Glutamatergic neuron (in vitro differentiated cells): Measurements from ENCODE around the gene LIPC. TPM values are rescaled to one million over a fixed set of nuclear protein-coding genes. Genes with fewer than 3 reads are reported as not detected.

Source experiments
- DNase-seq: peaks from one replicate; pipeline ENCODE4 v3.0.0; 2022
- H3K27ac Mint-ChIP-seq: one replicate; pipeline ENCODE4 v1.8.0; 2020; ENCODE audit warnings: mild to moderate bottlenecking, mixed read lengths, inconsistent platforms; ENCODE audit not compliant: unreplicated experiment
- H3K27me3 Mint-ChIP-seq: one replicate; pipeline ENCODE4 v1.8.0; 2020; ENCODE audit warnings: mild to moderate bottlenecking, moderate library complexity, mixed read lengths, inconsistent platforms; ENCODE audit not compliant: unreplicated experiment
- H3K36me3 Mint-ChIP-seq: one replicate; pipeline ENCODE4 v1.8.0; 2020; ENCODE audit warnings: mild to moderate bottlenecking, mixed read lengths, inconsistent platforms; ENCODE audit not compliant: unreplicated experiment
- H3K4me1 Mint-ChIP-seq: one replicate; pipeline ENCODE4 v1.8.0; 2020; ENCODE audit warnings: mild to moderate bottlenecking, low read depth, mixed read lengths, inconsistent platforms; ENCODE audit not compliant: unreplicated experiment
- H3K4me3 Mint-ChIP-seq: one replicate; pipeline ENCODE4 v1.8.0; 2020; ENCODE audit warnings: mild to moderate bottlenecking, mixed read lengths, inconsistent platforms; ENCODE audit not compliant: unreplicated experiment
- H3K9me3 Mint-ChIP-seq: one replicate; pipeline ENCODE4 v1.8.0; 2020; ENCODE audit warnings: mild to moderate bottlenecking, moderate library complexity, mixed read lengths, inconsistent platforms; ENCODE audit not compliant: unreplicated experiment
- total RNA-seq: library from RNA; stranded (reverse); fragmentation: NEBNext Ultra II Directional; extraction: Animal tissue kit (Norgen Biotek cat#: 25700); gene quantifications from one replicate; pipeline ENCODE4 v1.2.1, GENCODE V29; 2021; ENCODE audit not compliant: unreplicated experiment
- TF ChIP-seq, protein P1 (sequence below): fragments of 200-600 bp; sonication (generic); IDR thresholded peaks from one replicate; pipeline ENCODE4 v1.5.0; 2021; ENCODE audit not compliant: partially characterized antibody, unreplicated experiment

The LIPC gene
- total RNA-seq, 1 donor from 2014 or later: not detected

DNA sequence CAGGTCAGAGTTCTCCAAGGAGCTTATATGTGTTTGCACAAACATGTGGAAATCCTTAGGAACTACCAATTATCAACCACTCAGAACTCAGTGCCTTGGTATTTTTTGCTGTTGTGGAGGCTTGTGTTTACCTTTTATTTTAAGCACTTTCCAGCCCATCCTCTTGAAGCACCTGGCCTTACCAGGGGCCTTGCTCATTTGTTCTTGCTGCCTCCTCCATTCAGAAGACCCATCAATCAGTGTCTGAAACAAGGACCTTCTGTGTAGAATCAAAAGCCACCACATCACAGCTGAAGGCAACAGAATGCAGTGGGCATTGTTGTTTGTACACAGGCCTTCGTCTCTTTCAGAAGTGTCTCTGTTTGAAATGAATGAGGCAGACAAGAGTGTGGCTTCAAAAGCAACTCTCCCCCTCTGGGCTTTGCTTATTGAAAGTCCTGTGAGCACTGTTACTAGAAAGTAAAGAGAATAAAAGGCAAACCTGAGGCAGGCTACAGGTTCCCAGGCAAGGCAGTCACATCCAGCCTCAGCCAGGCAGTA is 24.5 kb upstream of the LIPC start:
- Mint-ChIP-seq H3K36me3 (no peaks in the 10 kb centered on the region), H3K9me3 (no peaks in the 10 kb centered on the region), H3K27ac (no peak overlapping the region), H3K27me3 (peaks cover 1% of the 10 kb centered on the region), H3K4me3 (no peak overlapping the region), H3K4me1 (no peaks in the 10 kb centered on the region)
- TF ChIP-seq, protein P1, sequence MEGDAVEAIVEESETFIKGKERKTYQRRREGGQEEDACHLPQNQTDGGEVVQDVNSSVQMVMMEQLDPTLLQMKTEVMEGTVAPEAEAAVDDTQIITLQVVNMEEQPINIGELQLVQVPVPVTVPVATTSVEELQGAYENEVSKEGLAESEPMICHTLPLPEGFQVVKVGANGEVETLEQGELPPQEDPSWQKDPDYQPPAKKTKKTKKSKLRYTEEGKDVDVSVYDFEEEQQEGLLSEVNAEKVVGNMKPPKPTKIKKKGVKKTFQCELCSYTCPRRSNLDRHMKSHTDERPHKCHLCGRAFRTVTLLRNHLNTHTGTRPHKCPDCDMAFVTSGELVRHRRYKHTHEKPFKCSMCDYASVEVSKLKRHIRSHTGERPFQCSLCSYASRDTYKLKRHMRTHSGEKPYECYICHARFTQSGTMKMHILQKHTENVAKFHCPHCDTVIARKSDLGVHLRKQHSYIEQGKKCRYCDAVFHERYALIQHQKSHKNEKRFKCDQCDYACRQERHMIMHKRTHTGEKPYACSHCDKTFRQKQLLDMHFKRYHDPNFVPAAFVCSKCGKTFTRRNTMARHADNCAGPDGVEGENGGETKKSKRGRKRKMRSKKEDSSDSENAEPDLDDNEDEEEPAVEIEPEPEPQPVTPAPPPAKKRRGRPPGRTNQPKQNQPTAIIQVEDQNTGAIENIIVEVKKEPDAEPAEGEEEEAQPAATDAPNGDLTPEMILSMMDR: no peak
- no peak for DNase-seq

DNA sequence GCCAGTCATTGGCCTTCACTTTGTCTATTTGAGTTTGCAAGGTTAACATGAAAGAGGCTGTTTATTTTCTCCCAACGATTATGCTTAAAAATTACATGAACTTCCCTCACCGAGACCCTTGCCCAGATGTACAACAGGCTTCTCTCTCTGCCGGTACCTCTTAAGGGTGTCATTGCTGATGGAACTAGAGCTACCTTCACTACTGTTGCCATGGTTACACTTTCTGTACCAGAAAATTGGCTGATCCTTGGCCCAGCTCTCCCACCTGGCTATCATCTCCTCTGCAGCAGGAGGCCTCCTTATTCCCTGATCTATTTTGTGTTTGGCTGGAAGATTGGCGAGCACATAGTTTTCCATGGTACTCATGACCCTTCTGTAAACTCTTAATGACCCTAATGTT is 24.0 kb upstream of the LIPC start:
- no peak for DNase-seq
- Mint-ChIP-seq H3K27ac (no peak overlapping the region), H3K36me3 (no peaks in the 10 kb centered on the region), H3K27me3 (peaks cover 1% of the 10 kb centered on the region), H3K9me3 (no peaks in the 10 kb centered on the region), H3K4me1 (no peaks in the 10 kb centered on the region), H3K4me3 (no peak overlapping the region)
- TF ChIP-seq, protein P1: no peak

DNA sequence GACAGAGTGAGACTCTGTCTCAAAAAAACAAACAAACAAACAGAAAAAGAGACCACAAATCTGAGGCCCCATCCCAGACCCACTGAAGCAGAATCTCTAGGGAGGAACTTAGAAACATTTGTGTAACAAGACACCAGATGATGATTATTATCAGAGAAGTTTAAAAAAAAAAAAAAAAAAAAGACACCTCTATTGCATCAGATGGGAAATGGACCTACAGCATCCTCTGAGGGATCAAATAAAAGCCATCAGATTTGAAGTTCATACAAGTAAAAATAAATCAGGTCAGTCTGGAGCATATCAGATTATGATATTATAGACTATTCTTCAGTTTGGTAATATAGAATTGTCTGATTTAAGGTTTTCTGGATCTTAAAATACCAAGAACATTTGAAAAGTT is 21.9 kb upstream of the LIPC start:
- no peak overlapping the region for H3K4me3 Mint-ChIP-seq
- TF ChIP-seq, protein P1: no peak
- H3K4me1 Mint-ChIP-seq: no peaks in the 10 kb centered on the region
- H3K27me3 Mint-ChIP-seq: peaks cover 1% of the 10 kb centered on the region
- H3K9me3 Mint-ChIP-seq: no peaks in the 10 kb centered on the region
- H3K27ac Mint-ChIP-seq: no peak overlapping the region
- no peak for DNase-seq
- no peaks in the 10 kb centered on the region for H3K36me3 Mint-ChIP-seq

DNA sequence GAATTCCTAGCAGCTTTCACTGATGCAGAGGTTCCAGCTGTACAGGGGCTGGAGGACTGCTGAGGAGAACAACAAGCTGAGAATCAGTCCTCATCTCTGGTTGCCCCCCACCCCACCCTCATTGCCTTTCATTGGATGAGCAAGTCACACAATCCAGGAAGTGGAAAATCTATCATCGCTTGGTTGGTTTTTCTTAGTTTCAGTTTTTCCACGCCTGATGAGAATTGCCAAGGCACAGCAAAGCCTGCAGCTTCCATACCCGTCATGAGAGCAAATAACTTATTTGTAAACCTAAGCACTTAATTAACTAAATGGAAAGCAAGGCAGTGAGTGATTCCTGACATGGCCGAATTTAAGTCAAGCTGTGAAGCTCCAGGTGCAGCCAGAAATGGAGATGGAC is 21.4 kb upstream of the LIPC start:
- no peaks in the 10 kb centered on the region for H3K9me3 Mint-ChIP-seq
- H3K27me3 Mint-ChIP-seq: peaks cover 1% of the 10 kb centered on the region
- no peaks in the 10 kb centered on the region for H3K36me3 Mint-ChIP-seq
- DNase-seq: no peak
- no peak overlapping the region for H3K4me3 Mint-ChIP-seq
- TF ChIP-seq, protein P1: no peak
- no peak overlapping the region for H3K27ac Mint-ChIP-seq
- H3K4me1 Mint-ChIP-seq: no peaks in the 10 kb centered on the region

DNA sequence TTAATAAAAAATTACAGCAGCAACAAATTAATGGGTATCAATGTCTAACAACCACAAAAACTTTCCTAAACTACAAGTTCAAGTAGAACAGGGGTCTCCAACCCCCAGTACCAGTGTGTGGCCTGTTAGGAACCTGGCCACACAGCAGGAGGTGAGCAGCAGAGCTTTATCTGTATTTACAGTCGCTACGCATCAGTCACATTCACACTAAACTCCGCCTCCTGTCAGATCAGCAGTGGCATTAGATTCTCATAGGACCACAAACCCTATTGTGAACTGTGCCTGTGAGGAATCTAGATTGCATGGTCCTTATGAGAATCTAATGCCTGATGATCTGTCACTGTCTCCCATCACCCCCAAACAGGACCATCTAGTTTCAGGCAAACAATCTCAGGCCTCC is 18.5 kb upstream of the LIPC start:
- Mint-ChIP-seq H3K27ac (no peak overlapping the region), H3K4me1 (no peaks in the 10 kb centered on the region), H3K4me3 (no peak overlapping the region), H3K27me3 (no peaks in the 10 kb centered on the region), H3K9me3 (no peaks in the 10 kb centered on the region), H3K36me3 (no peaks in the 10 kb centered on the region)
- no peak for DNase-seq
- TF ChIP-seq, protein P1: no peak
